Measurements from ENCODE around the gene HDGFL2.

HDGFL2 gene

GRCh38 chr19:4429256-4429655, 42.8 kb upstream of the HDGFL2 start:
- H3K36me3 ChIP-seq (ENCODE audit: insufficient read depth) = peaks cover 7% of the 10 kb centered on the region; the same call in 1 of the 2 replicates
- H3K27ac ChIP-seq = no peak overlapping the region
- no peak overlapping the region for H2AFZ ChIP-seq (ENCODE audit: low read depth)
- H4K20me1 ChIP-seq (ENCODE audit: insufficient read depth) = no peaks in the 10 kb centered on the region
- no peak overlapping the region for H3K4me3 ChIP-seq (IDR thresholded peaks at IDR 0.05; ENCODE audit: insufficient read depth, low read depth, low read length)
- H3K4me2 ChIP-seq = no peak overlapping the region
- H3K9ac ChIP-seq = no peak overlapping the region
- no peaks in the 10 kb centered on the region for H3K79me2 ChIP-seq (ENCODE audit: insufficient read depth, low read depth)
- TF ChIP-seq, protein P1, sequence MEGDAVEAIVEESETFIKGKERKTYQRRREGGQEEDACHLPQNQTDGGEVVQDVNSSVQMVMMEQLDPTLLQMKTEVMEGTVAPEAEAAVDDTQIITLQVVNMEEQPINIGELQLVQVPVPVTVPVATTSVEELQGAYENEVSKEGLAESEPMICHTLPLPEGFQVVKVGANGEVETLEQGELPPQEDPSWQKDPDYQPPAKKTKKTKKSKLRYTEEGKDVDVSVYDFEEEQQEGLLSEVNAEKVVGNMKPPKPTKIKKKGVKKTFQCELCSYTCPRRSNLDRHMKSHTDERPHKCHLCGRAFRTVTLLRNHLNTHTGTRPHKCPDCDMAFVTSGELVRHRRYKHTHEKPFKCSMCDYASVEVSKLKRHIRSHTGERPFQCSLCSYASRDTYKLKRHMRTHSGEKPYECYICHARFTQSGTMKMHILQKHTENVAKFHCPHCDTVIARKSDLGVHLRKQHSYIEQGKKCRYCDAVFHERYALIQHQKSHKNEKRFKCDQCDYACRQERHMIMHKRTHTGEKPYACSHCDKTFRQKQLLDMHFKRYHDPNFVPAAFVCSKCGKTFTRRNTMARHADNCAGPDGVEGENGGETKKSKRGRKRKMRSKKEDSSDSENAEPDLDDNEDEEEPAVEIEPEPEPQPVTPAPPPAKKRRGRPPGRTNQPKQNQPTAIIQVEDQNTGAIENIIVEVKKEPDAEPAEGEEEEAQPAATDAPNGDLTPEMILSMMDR (conservative IDR thresholded peaks at IDR 0.05; ENCODE audit: low read depth, low read length) = no peak
- H3K4me1 ChIP-seq (ENCODE audit: low read depth, poor library complexity, severe bottlenecking) = no peaks in the 10 kb centered on the region
- no peaks in the 10 kb centered on the region for H3K27me3 ChIP-seq (ENCODE audit: insufficient read depth, low read depth)

DNA sequence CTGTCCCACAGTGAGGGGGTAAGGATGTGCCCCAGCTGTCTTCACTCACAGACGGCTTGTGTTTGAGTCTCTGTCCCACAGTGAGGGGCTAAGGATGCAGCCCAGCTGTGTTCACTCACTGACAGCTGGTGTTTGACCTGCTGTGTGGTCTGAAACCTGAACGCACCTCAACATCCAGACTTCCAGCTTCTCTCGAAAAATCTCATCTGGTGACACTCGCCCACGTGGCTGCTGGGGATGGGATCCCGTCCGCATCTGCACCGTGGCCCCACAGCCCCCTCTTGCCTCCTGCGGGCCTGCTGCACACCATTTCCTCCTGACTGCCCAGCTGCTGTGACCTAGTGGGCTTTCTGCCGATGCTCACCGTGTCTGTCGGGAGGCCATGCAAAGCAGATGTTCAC, 42.3 kb upstream of the HDGFL2 start:
- Histone ChIP-seq H3K4me1 (ENCODE audit: low read depth, poor library complexity, severe bottlenecking) (no peaks in the 10 kb centered on the region), H4K20me1 (ENCODE audit: insufficient read depth) (no peaks in the 10 kb centered on the region), H3K4me3 (IDR thresholded peaks at IDR 0.05; ENCODE audit: insufficient read depth, low read depth, low read length) (no peak overlapping the region), H3K9ac (no peak overlapping the region), H2AFZ (ENCODE audit: low read depth) (no peak overlapping the region), H3K27ac (no peak overlapping the region), H3K27me3 (ENCODE audit: insufficient read depth, low read depth) (no peaks in the 10 kb centered on the region), H3K36me3 (ENCODE audit: insufficient read depth) (peaks cover 7% of the 10 kb centered on the region; the same call in 1 of the 2 replicates), H3K79me2 (ENCODE audit: insufficient read depth, low read depth) (no peaks in the 10 kb centered on the region), H3K4me2 (no peak overlapping the region)
- TF ChIP-seq, protein P1 (conservative IDR thresholded peaks at IDR 0.05; ENCODE audit: low read depth, low read length) = no peak

GRCh38 chr19:4430760-4431159, 41.3 kb upstream of the HDGFL2 start:
- Histone ChIP-seq H3K27me3 (ENCODE audit: insufficient read depth, low read depth) (no peaks in the 10 kb centered on the region), H3K36me3 (ENCODE audit: insufficient read depth) (peaks cover 4% of the 10 kb centered on the region; the same call in 1 of the 2 replicates), H3K4me3 (IDR thresholded peaks at IDR 0.05; ENCODE audit: insufficient read depth, low read depth, low read length) (no peak overlapping the region), H4K20me1 (ENCODE audit: insufficient read depth) (no peaks in the 10 kb centered on the region), H3K27ac (no peak overlapping the region), H3K4me1 (ENCODE audit: low read depth, poor library complexity, severe bottlenecking) (no peaks in the 10 kb centered on the region), H3K79me2 (ENCODE audit: insufficient read depth, low read depth) (no peaks in the 10 kb centered on the region), H2AFZ (ENCODE audit: low read depth) (no peak overlapping the region), H3K4me2 (no peak overlapping the region), H3K9ac (no peak overlapping the region)
- TF ChIP-seq, protein P1 (conservative IDR thresholded peaks at IDR 0.05; ENCODE audit: low read depth, low read length) = no peak

DNA sequence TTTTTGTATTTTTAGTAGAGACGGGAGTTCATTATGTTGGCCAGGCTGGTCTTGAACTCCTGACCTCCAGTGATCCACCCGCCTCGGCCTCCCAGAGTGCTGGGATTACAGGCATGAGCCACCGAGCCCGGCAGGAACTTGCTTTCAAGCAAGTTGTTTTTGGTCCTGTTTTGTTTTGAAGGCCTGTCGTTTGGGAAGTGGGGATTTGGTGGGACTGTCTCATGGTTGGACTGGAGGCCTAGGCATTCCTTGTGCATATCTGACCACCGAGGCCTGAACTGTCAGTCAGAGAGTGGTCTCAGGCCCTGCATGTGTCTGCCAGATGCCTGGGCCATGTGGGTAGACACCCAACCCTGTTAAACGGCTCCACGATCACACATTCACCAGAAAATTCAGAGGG, 40.8 kb upstream of the HDGFL2 start:
- no peak overlapping the region for H3K9ac ChIP-seq

More for the DNA sequence above, 40.8 kb upstream of the HDGFL2 start:
- H3K27ac ChIP-seq = no peak overlapping the region
- no peaks in the 10 kb centered on the region for H3K27me3 ChIP-seq (ENCODE audit: insufficient read depth, low read depth)
- no peak overlapping the region for H3K4me2 ChIP-seq
- H3K36me3 ChIP-seq (ENCODE audit: insufficient read depth) = peaks cover 3% of the 10 kb centered on the region; the same call in 1 of the 2 replicates
- no peak overlapping the region for H3K4me3 ChIP-seq (IDR thresholded peaks at IDR 0.05; ENCODE audit: insufficient read depth, low read depth, low read length)
- TF ChIP-seq, protein P1 (conservative IDR thresholded peaks at IDR 0.05; ENCODE audit: low read depth, low read length) = no peak
- H4K20me1 ChIP-seq (ENCODE audit: insufficient read depth) = no peaks in the 10 kb centered on the region
- no peak overlapping the region for H2AFZ ChIP-seq (ENCODE audit: low read depth)
- H3K4me1 ChIP-seq (ENCODE audit: low read depth, poor library complexity, severe bottlenecking) = no peaks in the 10 kb centered on the region
- H3K79me2 ChIP-seq (ENCODE audit: insufficient read depth, low read depth) = no peaks in the 10 kb centered on the region
